IPS DF 6.9 (cell line): ENCODE results near the gene MRPL24.

ENCODE experiments used
- DNase-seq: peaks from one replicate; pipeline ENCODE4 v3.0.0-alpha.2; 2013; ENCODE audit warnings: low read depth, low spot score
- H3K27ac ChIP-seq: one replicate; pipeline ENCODE4 v1.5.1; 2013; ENCODE audit warnings: low read length, control low read depth
- H3K27me3 ChIP-seq: 2 replicates; pipeline ENCODE4 v1.6.1; 2013; ENCODE audit warnings: mild to moderate bottlenecking, low read length; ENCODE audit not compliant: control insufficient read depth, insufficient read depth
- H3K36me3 ChIP-seq: 2 replicates; pipeline ENCODE4 v1.6.1; 2013; ENCODE audit warnings: low read length; ENCODE audit not compliant: control insufficient read depth, insufficient read depth
- H3K4me1 ChIP-seq: 2 replicates; pipeline ENCODE4 v1.6.1; 2013; ENCODE audit warnings: low read length; ENCODE audit not compliant: control insufficient read depth, insufficient read depth
- H3K4me3 ChIP-seq: 2 replicates; pipeline ENCODE4 v1.5.1; 2013; ENCODE audit warnings: mild to moderate bottlenecking, low read length
- H3K9me3 ChIP-seq: 2 replicates; pipeline ENCODE4 v1.6.1; 2013; ENCODE audit warnings: low read length, inconsistent platforms; ENCODE audit not compliant: control insufficient read depth, insufficient read depth
- WGBS: extraction: QIAGEN DNeasy Blood & Tissue Kit; methylation state at CpG from one replicate; pipeline ENCODE4 v1.1.7; 2013; ENCODE audit warnings: mixed read lengths, missing lambda C conversion rate; ENCODE audit not compliant: insufficient read length, insufficient coverage; 5-methylcytosine and 5-hydroxymethylcytosine counted together

Gene MRPL24

DNA sequence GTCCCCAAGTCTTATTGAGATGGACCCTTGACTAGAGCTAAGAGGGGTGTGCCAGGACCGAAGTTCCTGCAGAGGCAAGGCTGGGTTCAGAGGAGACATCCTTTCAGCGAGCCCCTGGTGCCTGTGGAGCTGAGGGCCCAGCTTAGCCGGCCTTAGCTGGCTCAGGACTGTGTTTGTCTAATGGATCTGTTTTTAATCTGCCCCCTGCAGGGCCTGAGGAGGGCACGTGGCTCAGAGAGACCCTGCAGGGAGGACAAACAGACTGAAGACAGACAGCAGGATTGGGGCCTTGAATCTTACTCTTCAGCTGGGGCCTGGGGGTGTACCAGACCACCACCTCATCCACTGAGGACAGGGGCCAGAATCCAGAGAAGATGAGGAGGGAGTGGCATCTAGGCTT is 37.1 kb downstream of the MRPL24 start:
- H3K36me3 ChIP-seq: peaks cover 18% of the 10 kb centered on the region
- H3K27me3 ChIP-seq: peaks cover 2% of the 10 kb centered on the region; the same call in 1 of the 2 replicates
- H3K9me3 ChIP-seq: no peaks in the 10 kb centered on the region
- DNase-seq: no peak
- H3K27ac ChIP-seq: no peak overlapping the region
- no CpG with 5 or more reads among the region's 4 CpGs for WGBS
- H3K4me3 ChIP-seq: no peak overlapping the region
- H3K4me1 ChIP-seq: peaks cover 10% of the 10 kb centered on the region

GRCh38 chr1:156703336-156703735 is 37.6 kb downstream of the MRPL24 start:
- Histone ChIP-seq H3K27me3 (peaks cover 2% of the 10 kb centered on the region; the same call in 1 of the 2 replicates), H3K4me3 (no peak overlapping the region), H3K9me3 (no peaks in the 10 kb centered on the region), H3K27ac (no peak overlapping the region), H3K36me3 (peaks cover 19% of the 10 kb centered on the region), H3K4me1 (peaks cover 8% of the 10 kb centered on the region)
- no peak for DNase-seq
- no CpG with 5 or more reads among the region's 4 CpGs for WGBS

DNA sequence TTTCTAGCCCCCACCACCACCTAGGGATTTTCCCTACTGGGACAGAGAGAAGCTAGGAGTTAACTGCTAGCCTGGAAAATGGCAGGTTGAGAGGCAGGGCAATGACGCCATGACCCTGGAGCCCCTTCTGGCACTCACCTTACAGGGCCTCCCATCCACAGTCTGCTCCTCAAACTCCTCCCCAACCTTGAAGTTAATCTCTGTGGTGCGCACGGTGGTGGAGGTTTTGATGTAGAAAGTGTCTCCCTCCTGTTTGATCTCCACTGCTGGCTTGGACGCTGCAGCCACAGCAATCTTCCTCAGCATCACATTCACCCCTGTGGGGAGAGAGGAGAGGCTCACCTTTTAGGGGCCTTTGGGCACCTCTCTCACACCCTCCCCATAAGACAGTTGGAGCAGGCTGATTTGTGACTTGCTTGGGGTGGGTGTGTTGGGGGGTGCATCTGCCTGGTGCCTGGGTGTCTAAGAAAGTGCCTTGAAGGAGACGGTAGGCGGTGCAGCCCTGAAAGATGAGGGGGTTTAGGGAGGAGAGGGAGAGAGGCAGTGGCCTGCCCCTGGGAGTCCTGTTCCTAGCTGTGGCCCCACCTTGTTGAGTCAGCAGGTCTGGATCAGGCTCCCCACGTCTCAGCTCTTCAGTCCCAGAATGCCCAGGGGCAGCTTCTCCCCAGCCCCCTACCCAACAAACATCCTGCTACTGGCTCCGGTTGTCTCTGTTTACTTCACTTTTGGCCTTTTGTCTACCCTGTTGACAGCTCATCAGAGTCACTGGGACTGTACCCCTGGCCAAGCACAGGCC is 40.0 kb downstream of the MRPL24 start:
- H3K4me3 ChIP-seq: no peak overlapping the region
- H3K9me3 ChIP-seq: no peaks in the 10 kb centered on the region
- no peak overlapping the region for H3K27ac ChIP-seq
- H3K36me3 ChIP-seq: peaks cover 19% of the 10 kb centered on the region
- no CpG with 5 or more reads among the region's 8 CpGs for WGBS
- peaks cover 4% of the 10 kb centered on the region; the same call in 1 of the 2 replicates for H3K4me1 ChIP-seq
- DNase-seq: no peak
- peaks cover 2% of the 10 kb centered on the region; the same call in 1 of the 2 replicates for H3K27me3 ChIP-seq

GRCh38 chr1:156698995-156699394 is 41.9 kb downstream of the MRPL24 start:
- WGBS: no CpG with 5 or more reads among the region's 1 CpG

DNA sequence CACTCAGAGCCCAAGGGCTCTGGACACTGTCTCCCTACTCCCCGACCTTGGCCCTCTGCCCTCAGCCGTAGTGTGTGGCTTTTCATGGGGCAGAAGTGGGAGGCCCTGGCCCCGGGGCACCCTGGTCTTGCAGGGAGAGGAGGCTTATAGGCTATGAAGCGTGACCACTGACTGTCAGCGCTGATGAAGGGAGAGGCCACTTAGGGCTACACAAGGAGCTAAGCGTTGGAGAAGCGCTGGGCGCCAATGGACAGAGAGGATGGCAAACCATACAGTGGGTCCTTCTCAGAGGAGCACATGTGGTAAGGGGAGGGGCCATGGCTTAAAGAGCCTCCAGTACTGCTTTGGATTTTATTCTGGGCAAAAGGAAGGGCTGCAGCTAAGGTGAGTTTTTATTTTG is 43.4 kb downstream of the MRPL24 start:
- peaks cover 19% of the 10 kb centered on the region for H3K36me3 ChIP-seq
- peaks cover 10% of the 10 kb centered on the region for H3K4me1 ChIP-seq
- no peak for DNase-seq
- no peak overlapping the region for H3K27ac ChIP-seq
- WGBS: no CpG with 5 or more reads among the region's 8 CpGs
- H3K9me3 ChIP-seq: no peaks in the 10 kb centered on the region
- no peak overlapping the region for H3K4me3 ChIP-seq
- H3K27me3 ChIP-seq: no peaks in the 10 kb centered on the region

More at GRCh38 chr1:156698995-156699394, 41.9 kb downstream of the MRPL24 start:
- Histone ChIP-seq H3K4me1 (peaks cover 7% of the 10 kb centered on the region), H3K9me3 (no peaks in the 10 kb centered on the region), H3K4me3 (no peak overlapping the region), H3K27me3 (no peaks in the 10 kb centered on the region; the same call in 1 of the 2 replicates), H3K36me3 (peaks cover 19% of the 10 kb centered on the region), H3K27ac (no peak overlapping the region)
- DNase-seq: no peak

- H3K27me3 ChIP-seq: no peaks in the 10 kb centered on the region
- no peak overlapping the region for H3K27ac ChIP-seq
- peaks cover 10% of the 10 kb centered on the region for H3K4me1 ChIP-seq
Measured at GRCh38 chr1:156696755-156697154, 44.1 kb downstream of the MRPL24 start.

GRCh38 chr1:156694690-156694962 is 46.3 kb downstream of the MRPL24 start:
- no peak for DNase-seq
- Histone ChIP-seq H3K9me3 (no peaks in the 10 kb centered on the region), H3K4me1 (peaks cover 22% of the 10 kb centered on the region), H3K4me3 (no peak overlapping the region), H3K36me3 (peaks cover 7% of the 10 kb centered on the region), H3K27ac (no peak overlapping the region), H3K27me3 (no peaks in the 10 kb centered on the region)
- WGBS: no CpG with 5 or more reads among the region's 5 CpGs

More at GRCh38 chr1:156696755-156697154, 44.1 kb downstream of the MRPL24 start:
- DNase-seq: no peak
- WGBS: no CpG with 5 or more reads among the region's 8 CpGs
- Histone ChIP-seq H3K4me3 (no peak overlapping the region), H3K9me3 (no peaks in the 10 kb centered on the region), H3K36me3 (peaks cover 19% of the 10 kb centered on the region)

DNA sequence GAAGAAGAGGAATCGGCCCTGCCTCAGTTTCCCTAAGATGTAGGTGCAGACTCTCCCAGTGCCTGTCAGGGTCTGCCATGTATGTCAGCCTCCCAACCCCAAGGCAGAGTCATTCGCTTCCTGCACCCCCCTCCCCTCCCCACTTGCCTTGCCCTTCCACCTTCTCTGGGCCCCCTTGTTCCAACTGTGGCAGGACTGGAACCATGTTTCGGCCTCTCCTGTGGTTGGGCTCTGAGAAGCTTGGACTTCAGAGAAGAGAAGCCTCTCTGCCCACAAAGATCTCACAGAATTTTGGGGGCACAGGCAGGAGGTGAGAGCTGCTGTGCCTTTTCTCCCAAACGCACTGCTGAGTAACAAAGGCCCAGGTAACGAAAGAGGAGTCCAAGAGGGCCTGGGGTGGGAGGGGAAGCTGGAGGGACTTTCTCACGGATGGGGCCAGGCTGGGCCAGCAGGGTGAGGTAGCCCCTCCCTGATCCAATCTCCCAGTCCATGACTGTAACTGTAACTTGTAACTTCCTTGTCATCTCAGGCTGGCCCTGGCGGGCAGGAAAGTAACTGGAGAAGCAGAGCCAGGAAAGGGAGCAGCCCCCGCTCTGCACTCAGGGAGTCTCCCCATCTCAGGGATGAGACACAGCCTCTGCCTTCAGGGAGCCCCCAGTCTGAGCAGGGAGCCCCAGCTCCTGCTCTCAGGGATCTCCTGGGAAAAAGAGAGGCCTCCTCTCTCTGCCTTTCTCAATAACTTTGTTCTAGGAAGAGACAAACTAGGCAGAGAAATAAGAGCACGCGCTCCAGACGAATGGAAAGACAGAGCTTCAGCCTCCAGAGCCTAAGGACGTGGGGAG is 46.8 kb downstream of the MRPL24 start:
- no CpG with 5 or more reads among the region's 12 CpGs for WGBS
- DNase-seq: no peak
- H3K36me3 ChIP-seq: peaks cover 4% of the 10 kb centered on the region
- peaks cover 22% of the 10 kb centered on the region for H3K4me1 ChIP-seq
- H3K4me3 ChIP-seq: no peak overlapping the region
- no peak overlapping the region for H3K27ac ChIP-seq
- no peaks in the 10 kb centered on the region for H3K27me3 ChIP-seq
- H3K9me3 ChIP-seq: no peaks in the 10 kb centered on the region

DNA sequence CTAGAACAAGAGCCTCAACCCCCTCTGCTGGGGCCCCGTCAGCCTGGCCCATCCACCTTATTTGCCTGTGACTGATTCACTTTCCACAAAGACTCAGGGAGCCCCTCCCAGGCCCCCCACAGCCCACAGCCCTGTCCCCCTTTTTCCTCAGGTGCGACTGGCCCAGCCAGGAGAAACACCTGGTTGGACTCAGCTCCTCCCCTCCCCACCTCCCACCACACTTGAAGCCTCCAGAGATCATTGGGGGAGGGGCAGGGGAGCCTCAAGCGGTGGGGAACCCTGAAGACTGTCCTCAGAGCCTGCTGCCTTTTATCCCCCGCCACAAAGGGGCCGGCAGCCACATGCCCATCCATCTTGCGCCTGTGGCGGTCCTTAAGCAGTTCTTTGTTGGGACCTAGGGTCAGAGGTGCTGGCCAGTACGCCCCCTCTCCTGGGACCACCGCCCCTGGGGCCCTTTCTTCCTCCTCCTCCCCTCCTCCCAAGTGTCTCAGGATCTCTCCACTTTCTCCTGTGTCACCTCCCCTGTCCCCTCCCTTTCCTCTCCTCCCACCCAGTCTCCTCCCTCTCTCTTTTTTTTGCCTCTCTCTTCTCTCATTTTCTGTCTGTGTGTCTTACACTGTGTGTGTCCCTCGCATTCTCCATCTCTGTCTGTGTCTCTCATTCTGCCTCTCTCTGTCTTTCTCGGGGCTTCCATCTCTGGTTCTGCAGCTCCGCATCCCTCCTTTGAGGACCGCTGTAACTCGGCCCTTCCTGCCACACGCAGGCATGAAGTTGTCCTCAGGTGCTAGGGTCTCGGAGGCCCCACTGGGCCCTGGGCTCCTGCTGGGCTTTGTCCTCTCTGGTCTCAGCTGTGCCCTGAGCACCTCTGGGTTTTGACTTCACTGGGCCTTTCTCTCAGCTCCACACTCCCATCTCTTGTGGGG is 47.7 kb downstream of the MRPL24 start:
- no peak overlapping the region for H3K27ac ChIP-seq
- WGBS: no CpG with 5 or more reads among the region's 16 CpGs
- peaks cover 22% of the 10 kb centered on the region for H3K4me1 ChIP-seq
- H3K36me3 ChIP-seq: no peaks in the 10 kb centered on the region
- no peaks in the 10 kb centered on the region for H3K9me3 ChIP-seq
- peak; percentile 97 for DNase-seq
- H3K4me3 ChIP-seq: no peak overlapping the region
- no peaks in the 10 kb centered on the region for H3K27me3 ChIP-seq

DNA sequence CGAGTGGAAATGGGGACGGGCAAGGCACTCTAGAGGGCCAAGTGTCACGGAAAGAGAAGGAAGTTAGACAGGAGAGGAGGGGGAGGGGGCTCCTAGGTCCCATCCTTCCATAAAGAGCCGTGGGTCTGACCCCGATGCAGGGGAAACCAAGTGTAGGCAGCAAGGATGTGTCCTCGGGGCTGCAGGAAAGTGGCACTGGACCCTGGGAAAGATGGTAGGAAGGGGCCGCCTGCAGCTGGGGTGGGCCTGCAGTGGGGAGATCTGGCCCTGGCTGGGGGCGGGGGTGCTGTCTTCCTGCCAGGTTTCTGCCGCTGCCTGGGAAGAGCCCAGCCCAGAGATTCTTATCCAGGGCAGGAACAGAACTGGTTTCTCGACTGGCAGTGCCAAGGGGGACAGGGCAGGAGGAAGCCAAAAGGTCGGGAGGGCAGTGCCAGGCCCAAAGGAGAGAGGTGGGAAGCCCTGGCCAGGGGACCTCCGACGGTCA is 48.4 kb downstream of the MRPL24 start:
- peaks cover 22% of the 10 kb centered on the region for H3K4me1 ChIP-seq
- H3K4me3 ChIP-seq: no peak overlapping the region
- no CpG with 5 or more reads among the region's 13 CpGs for WGBS
- no peak for DNase-seq
- H3K9me3 ChIP-seq: no peaks in the 10 kb centered on the region
- no peaks in the 10 kb centered on the region for H3K27me3 ChIP-seq
- peak overlapping the region; percentile 14 for H3K27ac ChIP-seq
- H3K36me3 ChIP-seq: no peaks in the 10 kb centered on the region
